Stomach (tissue), 9 donors: ENCODE data around the gene CUEDC1. TPM values are rescaled to one million over a fixed set of nuclear protein-coding genes. Genes with fewer than 3 reads are reported as not detected.

ENCODE experiments used
- DNase-seq, 2 donors: peaks; one replicate each; pipeline versions ENCODE4 v3.0.0 to v3.0.0-alpha.2; 2013 to 2019
- H3K27ac ChIP-seq, 5 donors: fragments of 200-600 bp in 4 of 5; sonication (generic) in 4 of 5; one replicate each; pipeline ENCODE4 v1.5.1; 2013 to 2019; ENCODE audit warnings: mild to moderate bottlenecking in 1 of 5, moderate library complexity in 1 of 5
- H3K27me3 ChIP-seq, 3 donors: fragments of 200-600 bp; sonication (generic); one replicate each; pipeline ENCODE4 v1.5.1; 2017 to 2019; ENCODE audit warnings: mixed run types in 1 of 3
- H3K36me3 ChIP-seq, 4 donors: fragments of 200-600 bp; sonication (generic); 1 replicate in 3 of 4; 2 replicates in 1 of 4; pipeline ENCODE4 v1.5.1; 2016 to 2019
- H3K4me1 ChIP-seq, 4 donors: fragments of 200-600 bp; sonication (generic); one replicate each; pipeline ENCODE4 v1.5.1; 2016 to 2019
- H3K4me3 ChIP-seq, 4 donors: fragments of 200-600 bp; sonication (generic) in 3 of 4; one replicate each; pipeline ENCODE4 v1.5.1; 2016 to 2019; ENCODE audit warnings: mild to moderate bottlenecking in 1 of 4
- H3K9me3 ChIP-seq, 4 donors: fragments of 200-600 bp; sonication (generic); one replicate each; pipeline ENCODE4 v1.5.1; 2016 to 2019
- EP300 ChIP-seq: sonication (generic); formaldehyde crosslinking; IDR thresholded peaks from one replicate; pipeline ENCODE4 v1.6.1; 2017; ENCODE audit warnings: antibody characterized with exemption
- POLR2A ChIP-seq, 4 donors: fragments of 450-650 bp; IDR thresholded peaks; one replicate each; pipeline ENCODE4 v1.6.1; 2016; ENCODE audit warnings: antibody characterized with exemption in 4 of 4, control low read depth in 2 of 4, mild to moderate bottlenecking in 1 of 4, moderate library complexity in 1 of 4
- POLR2AphosphoS5 ChIP-seq, 3 donors: sonication (generic); formaldehyde crosslinking; IDR thresholded peaks; one replicate each; pipeline ENCODE4 v1.6.1; 2016; ENCODE audit warnings: antibody characterized with exemption in 3 of 3
- WGBS, 5 donors: extraction: QIAGEN DNeasy Blood & Tissue Kit in 3 of 5; methylation state at CpG; one replicate each; pipeline versions ENCODE4 v1.1.5 to v1.1.7; 2013 to 2018; 5-methylcytosine and 5-hydroxymethylcytosine counted together
- intact Hi-C: fragments of 100-400 bp; cut with DNase I; formaldehyde crosslinking; loops from one replicate; pipeline ENCODE4 v1.15.1; 2023; ENCODE audit warnings: low total_unique reads
- polyA plus RNA-seq, 3 donors: library from polyadenylated mRNA; stranded (reverse); fragments of 200-250 nt; gene quantifications; one replicate each; pipeline ENCODE4 v1.2.3, GENCODE V29; 2013
- total RNA-seq, 5 donors: library from RNA; depleted of rRNA; stranded (reverse); fragments of >200 nt; gene quantifications; one replicate each; pipeline versions ENCODE4 v1.1.0 to v1.2.3, GENCODE V29; 2014 to 2016
- TF ChIP-seq, protein P1 (sequence below), 7 experiments: fragments of 450-650 bp in 4 of 7; fragments of 200-600 bp in 3 of 7; sonication (generic) in 3 of 7; IDR thresholded peaks; one replicate each; pipeline ENCODE4 v1.5.1; 2016 to 2019; ENCODE audit warnings: antibody characterized with exemption in 7 of 7, control low read depth in 2 of 7, mild to moderate bottlenecking in 1 of 7
- donor health status: healthy with polysubstance abuse.
- donor health status: Bipolar disorder and iron deficiency.
- donor health status: healthy.

Gene CUEDC1
- total and polyA plus RNA-seq, 8 donors: 10.5 to 111 (median 21.7) TPM

DNA sequence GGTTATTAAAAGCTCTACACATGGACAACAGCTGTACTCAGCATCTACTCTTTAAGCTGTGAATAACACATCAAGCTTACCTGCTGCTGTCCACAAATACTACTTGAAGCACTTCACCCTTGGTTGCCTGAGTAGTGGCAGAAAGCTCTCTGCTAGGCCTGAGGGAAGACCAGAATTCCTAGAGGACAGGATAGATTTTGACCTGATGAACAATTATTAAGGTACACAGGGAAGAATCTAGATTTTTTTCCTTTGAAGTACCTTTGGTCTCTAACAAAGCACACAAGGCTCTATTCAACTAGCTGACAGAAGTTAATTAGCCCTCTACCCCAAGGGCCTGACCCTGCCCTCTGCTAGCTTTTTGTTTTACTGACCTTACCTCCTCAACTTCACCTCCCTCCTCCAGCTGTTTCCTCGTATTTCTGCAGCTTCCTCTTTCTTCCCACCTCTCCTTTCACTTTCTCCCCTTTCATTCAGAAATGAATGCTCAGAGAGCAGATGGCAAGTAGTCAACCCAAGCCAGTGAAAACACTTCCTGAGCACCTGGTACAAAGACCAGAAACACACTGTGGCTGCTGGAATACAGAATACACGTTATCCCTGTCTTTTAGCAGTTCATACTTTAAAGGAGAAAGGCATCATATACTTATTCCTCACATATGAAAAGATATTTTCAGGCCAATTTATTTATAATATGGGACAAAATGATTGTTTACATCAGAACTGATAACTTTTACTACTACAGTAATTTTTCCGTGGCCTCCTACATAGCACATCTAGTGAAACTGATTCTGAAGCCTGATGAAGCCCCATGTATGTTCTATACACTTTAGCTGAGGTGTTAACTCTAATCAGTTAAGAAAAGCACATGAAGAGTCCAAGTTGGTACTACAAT, 38.5 kb upstream of the CUEDC1 start:
- peaks cover 26 to 59% (median 41%) of the 10 kb centered on the region in 4 donors for H3K4me1 ChIP-seq
- TF ChIP-seq POLR2A (IDR thresholded peaks at IDR 0.05) (no peak), POLR2AphosphoS5 (IDR thresholded peaks at IDR 0.05) (peak in 1 of 3 donors; percentile 3)
- peak in 1 of 2 donors; percentile 38 for DNase-seq
- WGBS, 5 donors: 22 to 29% (median 23%) methylated on average over 3 of the region's 3 CpGs
- H3K4me3 ChIP-seq: no peak overlapping the region
- intact Hi-C loops: no loop called here
- H3K27ac ChIP-seq: peak overlapping the region in 4 of 5 donors; percentile 6 to 74 (median 48)
- H3K36me3 ChIP-seq: peaks cover 0 to 19% (median 14%) of the 10 kb centered on the region in 4 donors
- no peaks in the 10 kb centered on the region for H3K27me3 ChIP-seq
- H3K9me3 ChIP-seq: no peaks in the 10 kb centered on the region

DNA sequence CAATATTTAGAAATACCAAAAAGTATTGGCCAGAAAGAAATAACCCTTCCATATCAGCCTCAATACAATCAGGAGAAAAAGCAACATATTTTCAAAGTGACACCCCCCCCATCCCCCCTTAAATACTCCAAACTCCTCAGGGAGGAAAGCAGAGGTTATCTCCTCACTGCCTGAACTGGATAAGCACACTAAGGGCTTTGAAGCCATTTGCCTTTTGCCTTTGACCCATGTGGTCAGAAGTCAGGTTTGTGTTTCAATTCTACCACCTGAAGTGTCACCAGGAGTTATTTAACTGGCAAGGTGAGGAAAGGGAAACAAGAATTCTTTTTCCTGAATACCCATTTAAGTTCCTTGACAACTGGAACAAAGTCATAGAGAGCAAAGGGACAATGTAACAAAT, 36.3 kb upstream of the CUEDC1 start:
- H3K36me3 ChIP-seq: no peaks in the 10 kb centered on the region
- H3K9me3 ChIP-seq: no peaks in the 10 kb centered on the region
- H3K27me3 ChIP-seq: no peaks in the 10 kb centered on the region
- peaks cover 28 to 63% (median 44%) of the 10 kb centered on the region in 4 donors for H3K4me1 ChIP-seq
- intact Hi-C loops: no loop called here
- DNase-seq: no peak
- peak overlapping the region in 1 of 5 donors; percentile 97 for H3K27ac ChIP-seq
- TF ChIP-seq POLR2AphosphoS5 (IDR thresholded peaks at IDR 0.05) (no peak), EP300 (no peak), POLR2A (IDR thresholded peaks at IDR 0.05) (no peak)
- TF ChIP-seq, protein P1, sequence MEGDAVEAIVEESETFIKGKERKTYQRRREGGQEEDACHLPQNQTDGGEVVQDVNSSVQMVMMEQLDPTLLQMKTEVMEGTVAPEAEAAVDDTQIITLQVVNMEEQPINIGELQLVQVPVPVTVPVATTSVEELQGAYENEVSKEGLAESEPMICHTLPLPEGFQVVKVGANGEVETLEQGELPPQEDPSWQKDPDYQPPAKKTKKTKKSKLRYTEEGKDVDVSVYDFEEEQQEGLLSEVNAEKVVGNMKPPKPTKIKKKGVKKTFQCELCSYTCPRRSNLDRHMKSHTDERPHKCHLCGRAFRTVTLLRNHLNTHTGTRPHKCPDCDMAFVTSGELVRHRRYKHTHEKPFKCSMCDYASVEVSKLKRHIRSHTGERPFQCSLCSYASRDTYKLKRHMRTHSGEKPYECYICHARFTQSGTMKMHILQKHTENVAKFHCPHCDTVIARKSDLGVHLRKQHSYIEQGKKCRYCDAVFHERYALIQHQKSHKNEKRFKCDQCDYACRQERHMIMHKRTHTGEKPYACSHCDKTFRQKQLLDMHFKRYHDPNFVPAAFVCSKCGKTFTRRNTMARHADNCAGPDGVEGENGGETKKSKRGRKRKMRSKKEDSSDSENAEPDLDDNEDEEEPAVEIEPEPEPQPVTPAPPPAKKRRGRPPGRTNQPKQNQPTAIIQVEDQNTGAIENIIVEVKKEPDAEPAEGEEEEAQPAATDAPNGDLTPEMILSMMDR (IDR thresholded peaks at IDR 0.05): no peak
- no peak overlapping the region for H3K4me3 ChIP-seq

DNA sequence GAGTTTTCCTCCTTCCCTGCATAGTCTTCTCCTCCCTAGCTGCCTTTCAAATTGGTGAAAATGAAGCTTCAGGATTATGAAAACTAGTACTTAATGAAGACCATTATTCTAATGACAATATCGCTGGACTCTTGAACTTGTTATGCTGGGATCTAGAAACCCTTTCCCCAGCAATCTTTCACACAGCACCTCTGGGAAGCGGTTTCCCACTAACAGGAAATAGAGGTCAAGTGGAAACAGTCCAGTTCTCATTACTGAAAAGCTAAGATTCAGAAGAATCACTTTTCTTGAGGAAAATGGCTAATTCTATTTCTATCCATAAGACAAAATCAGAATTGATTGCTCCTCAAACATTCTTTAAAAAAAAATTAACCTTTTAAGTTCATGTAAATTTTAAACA, 34.8 kb upstream of the CUEDC1 start:
- H3K36me3 ChIP-seq: no peaks in the 10 kb centered on the region
- intact Hi-C loops: no loop called here
- no peaks in the 10 kb centered on the region for H3K9me3 ChIP-seq
- H3K4me1 ChIP-seq: peaks cover 31 to 67% (median 47%) of the 10 kb centered on the region in 4 donors
- no peaks in the 10 kb centered on the region for H3K27me3 ChIP-seq
- peak overlapping the region in 4 of 5 donors; percentile 97 to 100 (median 98) for H3K27ac ChIP-seq
- H3K4me3 ChIP-seq: no peak overlapping the region
- DNase-seq: no peak
- 68 to 76% (median 71%) methylated on average over 2 of the region's 2 CpGs for WGBS, 5 donors
- TF ChIP-seq POLR2AphosphoS5 (IDR thresholded peaks at IDR 0.05): no peak
- TF ChIP-seq EP300: no peak
- TF ChIP-seq POLR2A (IDR thresholded peaks at IDR 0.05): no peak
- TF ChIP-seq, protein P1 (IDR thresholded peaks at IDR 0.05): no peak

DNA sequence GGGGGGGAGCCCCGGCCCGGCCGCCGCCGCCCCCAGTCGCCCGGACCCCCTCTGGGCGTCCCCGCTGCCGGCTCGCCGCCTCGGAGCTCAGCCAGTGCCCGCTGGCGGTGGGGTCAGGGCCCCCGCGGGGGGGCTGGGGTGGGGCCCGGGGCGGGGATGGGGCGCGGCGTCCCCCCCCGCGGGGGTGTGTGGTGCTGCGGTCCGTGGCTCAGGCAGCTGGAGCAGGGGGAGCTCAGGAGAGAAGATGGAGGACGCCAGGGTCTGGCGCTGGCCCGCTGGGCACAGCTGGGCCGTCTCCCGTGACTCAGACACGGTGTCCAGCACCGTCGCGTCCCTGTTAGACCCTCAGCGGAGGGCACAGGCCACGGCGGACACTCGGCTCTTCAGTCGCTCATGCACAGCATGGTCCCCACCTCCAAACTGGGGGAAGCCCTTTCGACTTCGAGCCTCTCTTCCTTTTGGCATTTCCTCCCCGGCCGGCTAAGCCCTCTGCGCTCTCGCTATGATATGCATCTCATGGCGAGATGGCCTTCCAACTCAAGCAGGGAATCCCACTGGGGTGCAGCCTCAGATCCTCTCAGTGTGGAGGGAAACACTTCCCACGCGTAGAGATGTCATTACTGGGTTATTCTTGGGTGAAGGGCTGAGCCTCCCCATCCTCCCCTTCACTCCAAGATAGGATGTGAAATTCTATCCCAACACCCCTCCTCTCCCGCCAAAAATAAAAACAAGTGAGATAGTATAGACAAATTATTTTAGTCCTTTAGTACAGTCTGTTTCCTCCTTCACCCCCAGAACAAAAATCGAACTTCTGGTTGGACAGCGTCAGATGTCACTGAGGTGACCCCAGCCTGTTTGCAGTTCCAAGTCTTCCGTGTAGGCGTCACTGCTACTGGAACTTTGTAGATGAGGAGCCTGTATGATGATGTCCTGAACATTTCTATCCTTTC, 33.4 kb upstream of the CUEDC1 start:
- peak overlapping the region; percentile 77 to 85 (median 82) for H3K4me3 ChIP-seq
- H3K27me3 ChIP-seq: no peaks in the 10 kb centered on the region
- intact Hi-C loops: no loop called here
- H3K27ac ChIP-seq: peak overlapping the region; percentile 97 to 100 (median 98)
- no peaks in the 10 kb centered on the region for H3K9me3 ChIP-seq
- TF ChIP-seq, protein P1 (IDR thresholded peaks at IDR 0.05): no peak
- TF ChIP-seq EP300: no peak
- peak in 2 of 3 donors; percentile 40 to 52 for TF ChIP-seq POLR2AphosphoS5 (IDR thresholded peaks at IDR 0.05)
- peak; percentile 68 to 91 for DNase-seq
- no peaks in the 10 kb centered on the region for H3K36me3 ChIP-seq
- WGBS, 5 donors: 1 to 6% (median 2%) methylated on average over 16 to 54 of the region's 54 CpGs
- H3K4me1 ChIP-seq: peaks cover 32 to 67% (median 48%) of the 10 kb centered on the region in 4 donors
